Lower leg skin (tissue), 3 donors: ENCODE data around the gene C14orf180.

Experiments
- CTCF ChIP-seq, 3 donors: fragments of 450-650 bp; IDR thresholded peaks; one replicate each; pipeline ENCODE4 v1.5.1; 2016; ENCODE audit warnings: antibody characterized with exemption in 3 of 3, mild to moderate bottlenecking in 3 of 3, moderate library complexity in 2 of 3
- POLR2A ChIP-seq, 2 donors: fragments of 450-650 bp; IDR thresholded peaks; one replicate each; pipeline ENCODE4 v1.6.1; 2016 to 2017; ENCODE audit warnings: antibody characterized with exemption in 2 of 2, mild to moderate bottlenecking in 1 of 2, moderate library complexity in 1 of 2

DNA sequence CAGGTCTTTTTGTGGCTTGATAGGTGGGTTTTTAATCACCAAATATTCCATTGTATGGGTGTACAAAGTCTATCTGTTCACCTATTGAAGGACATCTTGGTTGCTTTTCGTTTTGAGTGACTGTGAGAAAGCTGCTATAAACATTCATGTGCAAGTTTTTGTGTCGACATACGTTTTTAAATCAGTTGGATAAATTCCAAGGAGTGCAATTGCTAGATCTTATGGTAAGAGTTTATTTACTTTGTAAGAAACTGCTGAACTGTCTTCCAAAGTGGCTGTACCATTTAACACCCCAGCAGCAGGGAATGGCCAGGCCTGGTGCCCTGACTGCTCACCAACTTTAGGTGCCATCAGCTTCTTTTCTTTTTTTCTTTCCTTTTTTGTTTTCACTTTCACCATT lies 45.5 kb upstream of the C14orf180 start:
- TF ChIP-seq CTCF (IDR thresholded peaks at IDR 0.05): no peak
- no peak for TF ChIP-seq POLR2A (IDR thresholded peaks at IDR 0.05)
